Fibroblast of pulmonary artery (primary cell): ENCODE data around the gene TAP2.
"Not testable (repeated sequence)": the region's sequence is repeated elsewhere in the genome, so short reads cannot be mapped to it uniquely, and the experiment has no call there.

Source experiments
- DNase-seq: peaks from one replicate; pipeline ENCODE4 v3.0.0-alpha.2; 2010; ENCODE audit warnings: low read depth
- H3K4me3 ChIP-seq: replicated peaks from 2 replicates; pipeline ENCODE4 v1.5.1; 2011; ENCODE audit warnings: low read depth, mild to moderate bottlenecking, control low read depth, low read length, moderate library complexity
- TF ChIP-seq, protein P1 (sequence below): IDR thresholded peaks from 2 replicates; pipeline ENCODE4 v1.5.1; 2011; ENCODE audit warnings: mild to moderate bottlenecking, control low read depth, low read length, inconsistent platforms; ENCODE audit errors: missing control alignments

Gene TAP2

DNA sequence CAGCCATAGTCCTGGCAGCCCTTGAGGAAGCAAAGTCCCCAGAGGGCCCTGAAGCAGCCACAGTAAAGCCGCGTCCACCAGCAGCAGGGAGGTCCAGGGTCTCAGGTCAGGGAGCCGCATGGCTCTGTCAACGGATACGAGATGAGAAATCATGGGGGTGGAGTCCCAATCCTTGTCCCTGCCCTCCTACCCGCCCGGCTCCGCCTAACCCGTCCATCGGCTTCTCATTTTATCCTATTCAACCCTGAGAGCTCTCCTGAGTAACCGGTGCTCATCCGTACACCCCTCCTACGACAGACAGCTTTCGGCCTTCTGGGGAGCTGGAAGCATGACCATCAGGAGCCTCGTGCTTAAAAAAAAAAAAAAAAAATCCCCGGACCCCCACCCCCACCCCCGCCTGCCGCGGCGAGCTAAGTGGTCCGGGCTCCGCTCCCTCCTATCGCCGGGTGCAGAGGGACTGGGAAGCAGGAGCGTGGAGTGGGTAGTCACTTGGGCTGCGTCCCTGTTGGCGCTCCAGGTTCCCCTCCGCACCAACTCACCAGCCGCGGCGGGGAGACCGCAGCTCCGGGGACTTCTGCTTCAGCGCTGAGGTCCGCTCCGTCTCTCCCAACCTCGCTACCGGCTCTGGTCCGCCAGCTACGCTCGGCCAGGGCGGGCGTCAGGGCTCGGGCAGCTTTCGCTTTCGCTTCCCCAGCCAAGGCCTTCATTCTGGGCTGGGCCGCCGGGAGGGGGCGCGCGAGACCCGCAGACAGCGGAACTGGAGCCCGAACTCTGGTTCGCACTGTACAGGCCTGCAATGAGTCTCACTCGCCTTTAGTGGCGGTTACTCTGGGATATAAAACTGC lies at the start of gene TAP2:
Gene TAP2 (minus strand): TSS at position 626 of the 845 bp plus-strand sequence. CDS start 506 bp downstream, at position 120.
- TF ChIP-seq, protein P1, sequence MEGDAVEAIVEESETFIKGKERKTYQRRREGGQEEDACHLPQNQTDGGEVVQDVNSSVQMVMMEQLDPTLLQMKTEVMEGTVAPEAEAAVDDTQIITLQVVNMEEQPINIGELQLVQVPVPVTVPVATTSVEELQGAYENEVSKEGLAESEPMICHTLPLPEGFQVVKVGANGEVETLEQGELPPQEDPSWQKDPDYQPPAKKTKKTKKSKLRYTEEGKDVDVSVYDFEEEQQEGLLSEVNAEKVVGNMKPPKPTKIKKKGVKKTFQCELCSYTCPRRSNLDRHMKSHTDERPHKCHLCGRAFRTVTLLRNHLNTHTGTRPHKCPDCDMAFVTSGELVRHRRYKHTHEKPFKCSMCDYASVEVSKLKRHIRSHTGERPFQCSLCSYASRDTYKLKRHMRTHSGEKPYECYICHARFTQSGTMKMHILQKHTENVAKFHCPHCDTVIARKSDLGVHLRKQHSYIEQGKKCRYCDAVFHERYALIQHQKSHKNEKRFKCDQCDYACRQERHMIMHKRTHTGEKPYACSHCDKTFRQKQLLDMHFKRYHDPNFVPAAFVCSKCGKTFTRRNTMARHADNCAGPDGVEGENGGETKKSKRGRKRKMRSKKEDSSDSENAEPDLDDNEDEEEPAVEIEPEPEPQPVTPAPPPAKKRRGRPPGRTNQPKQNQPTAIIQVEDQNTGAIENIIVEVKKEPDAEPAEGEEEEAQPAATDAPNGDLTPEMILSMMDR = peak; percentile 87
- peak; percentile 92 for DNase-seq
- H3K4me3 ChIP-seq = peak within 1 kb of the TSS; percentile 87

DNA sequence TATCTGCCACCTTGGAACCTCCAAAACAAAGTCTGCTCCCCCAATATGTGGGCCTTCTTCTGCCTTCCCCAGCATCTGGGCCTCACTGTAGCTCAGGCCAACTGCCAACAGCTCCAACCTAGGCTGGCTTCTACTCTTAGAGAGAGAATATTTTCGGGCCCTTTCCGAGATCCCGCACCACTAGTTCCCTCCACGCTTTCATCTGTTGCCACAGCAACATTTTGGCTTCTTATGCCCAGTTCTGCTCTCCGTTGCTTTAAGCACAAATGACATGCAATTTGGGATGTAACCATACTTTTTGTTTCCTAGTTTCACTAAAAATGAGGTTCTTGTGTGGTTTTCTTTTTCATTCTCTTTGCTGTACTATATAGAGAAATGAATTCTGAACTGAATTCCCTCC lies 49.1 kb upstream of the TAP2 start:
- TF ChIP-seq, protein P1 = no peak
- DNase-seq = no peak
- H3K4me3 ChIP-seq = no peak overlapping the region

DNA sequence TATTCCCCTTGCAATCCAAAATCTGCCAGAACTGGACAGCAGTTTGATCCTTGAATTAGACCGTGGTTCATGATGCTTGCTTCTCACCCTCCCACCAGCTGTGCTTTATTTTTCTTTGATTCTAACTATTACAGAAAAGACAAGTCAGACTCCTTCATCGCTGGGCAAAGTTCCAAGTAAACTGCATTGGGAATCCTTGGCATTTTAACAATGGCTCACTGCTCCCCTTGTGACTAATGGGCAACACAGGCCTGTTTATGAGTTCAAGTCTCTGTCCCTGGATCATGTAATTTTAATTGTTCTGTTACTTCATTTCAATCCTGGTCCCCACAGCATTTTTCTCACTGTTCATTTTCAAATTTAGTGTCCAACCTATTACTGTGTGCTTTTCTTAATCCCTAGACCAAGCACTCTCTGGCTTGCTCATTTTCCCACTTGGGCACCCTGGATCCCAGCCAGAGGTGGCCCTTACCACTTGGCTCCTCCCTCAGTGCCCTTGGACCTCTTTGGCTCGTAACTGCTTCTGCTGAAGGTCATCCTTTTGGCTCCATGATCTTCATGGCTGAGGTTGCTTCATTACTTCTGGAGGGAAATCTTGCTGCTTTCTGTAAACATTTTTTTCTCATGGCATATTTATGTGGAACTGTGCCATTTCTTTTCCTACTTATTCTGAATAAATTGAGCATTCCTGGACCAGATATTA lies 48.3 kb upstream of the TAP2 start:
- TF ChIP-seq, protein P1 = no peak
- no peak overlapping the region for H3K4me3 ChIP-seq
- peak; percentile 80 for DNase-seq

DNA sequence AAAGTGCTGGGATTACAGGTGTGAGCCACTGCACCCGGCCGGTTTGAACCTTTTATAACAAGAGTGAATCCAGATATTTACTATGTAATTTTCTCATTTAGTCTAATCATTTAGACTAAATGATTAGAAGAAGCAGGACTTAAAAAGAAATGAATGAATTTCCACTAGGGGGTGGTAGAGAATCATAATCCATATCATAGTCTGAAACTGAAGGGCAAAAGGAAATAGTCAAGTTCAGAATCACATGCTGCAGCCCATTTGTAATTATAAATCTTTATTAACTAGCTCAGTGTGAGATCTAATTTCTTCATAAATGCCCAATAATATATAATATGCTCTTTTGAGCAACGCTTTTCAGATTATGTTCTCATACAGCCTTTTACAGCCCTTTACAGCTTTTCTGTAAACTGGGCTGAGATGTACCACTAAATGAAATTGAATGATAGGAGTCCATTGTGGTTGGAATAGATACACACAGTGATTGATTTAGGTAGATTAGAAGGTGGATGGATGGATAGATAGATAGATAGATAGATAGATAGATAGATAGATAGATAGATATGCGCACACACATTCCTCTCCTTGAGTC lies 47.3 kb upstream of the TAP2 start:
- H3K4me3 ChIP-seq = no peak overlapping the region
- TF ChIP-seq, protein P1 = peak; percentile 49
- DNase-seq = peak; percentile 88

DNA sequence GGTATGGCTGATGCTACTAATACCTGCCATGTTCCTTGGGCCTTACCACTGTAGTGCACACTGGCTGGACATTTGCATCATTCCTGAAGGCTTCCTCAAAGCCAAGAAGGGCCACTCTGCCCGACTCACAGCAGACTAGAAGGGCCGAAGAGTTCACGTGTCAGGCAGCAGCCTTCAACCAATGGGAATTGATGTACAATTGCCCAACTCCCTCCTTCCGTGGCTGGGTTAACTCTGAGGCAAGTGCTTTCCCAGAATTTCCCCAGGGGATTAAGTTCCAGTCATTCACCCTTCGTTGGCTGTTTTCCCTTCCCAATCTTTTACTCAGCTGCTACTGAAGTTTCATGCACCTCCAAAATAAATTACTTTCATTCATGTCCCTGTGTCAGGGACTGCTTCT lies 45.2 kb upstream of the TAP2 start:
- H3K4me3 ChIP-seq = no peak overlapping the region
- DNase-seq = peak; percentile 85
- TF ChIP-seq, protein P1 = no peak

DNA sequence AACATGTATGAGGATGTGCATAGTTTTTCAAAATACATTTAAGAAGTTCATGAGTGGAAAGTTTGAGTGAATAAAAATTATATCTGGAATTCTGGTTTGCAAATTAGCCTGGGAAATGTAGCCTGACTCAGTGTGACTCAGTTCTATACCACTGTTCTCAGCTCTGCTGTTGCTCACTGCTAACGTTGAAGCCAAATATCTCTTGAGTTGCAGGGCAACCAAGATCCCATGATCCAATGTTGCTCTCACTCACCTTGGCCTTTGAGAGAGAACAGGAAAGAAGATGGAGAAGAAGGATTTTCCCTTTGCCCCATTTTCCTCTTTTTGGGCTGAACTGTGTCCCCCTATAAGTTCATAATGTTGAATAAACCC lies 44.3 kb upstream of the TAP2 start:
- DNase-seq = peak; percentile 6
- TF ChIP-seq, protein P1 = no peak
- no peak overlapping the region for H3K4me3 ChIP-seq

DNA sequence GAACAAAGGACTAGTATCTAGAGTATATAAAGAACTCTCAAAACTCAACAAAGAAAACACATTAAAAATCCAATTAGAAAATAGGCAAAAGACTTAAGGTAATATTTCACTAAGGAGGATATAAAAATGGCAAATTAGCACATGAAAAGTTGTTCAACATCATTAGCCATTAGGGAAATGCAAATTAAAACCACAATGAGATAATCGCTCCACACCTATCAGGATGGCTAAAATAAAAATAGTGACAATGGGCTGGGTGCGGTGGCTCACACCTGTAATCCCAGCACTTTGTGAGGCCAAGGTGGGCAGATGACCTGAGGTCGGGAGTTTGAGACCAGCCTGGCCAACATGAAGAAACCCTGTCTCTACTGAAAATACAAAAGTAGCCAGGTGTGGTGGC lies 42.4 kb upstream of the TAP2 start:
- not testable (repeated sequence) for H3K4me3 ChIP-seq, DNase-seq
